NT2/D1 (cell line): ENCODE data around the gene ADPRM.

ENCODE experiments used
- DNase-seq: peaks from one replicate; pipeline ENCODE4 v3.0.0-alpha.2; 2011; ENCODE audit warnings: low read depth, low spot score
- H3K27me3 ChIP-seq: 2 replicates; pipeline ENCODE4 v1.6.0; 2011; ENCODE audit warnings: mild to moderate bottlenecking; ENCODE audit not compliant: insufficient read length, insufficient read depth
- H3K36me3 ChIP-seq: 2 replicates; pipeline ENCODE4 v1.6.1; 2011; ENCODE audit warnings: mild to moderate bottlenecking, low read length, mixed read lengths; ENCODE audit not compliant: insufficient read depth, insufficient read length
- H3K4me1 ChIP-seq: 2 replicates; pipeline ENCODE4 v1.5.1; 2011; ENCODE audit not compliant: insufficient read depth, insufficient read length
- H3K4me3 ChIP-seq: 2 replicates; pipeline ENCODE4 v1.5.1; 2011; ENCODE audit warnings: low read depth; ENCODE audit not compliant: insufficient read length
- H3K9ac ChIP-seq: 2 replicates; pipeline ENCODE4 v1.6.0; 2011; ENCODE audit warnings: low read depth; ENCODE audit not compliant: insufficient read length
- H3K9me3 ChIP-seq: 2 replicates; pipeline ENCODE4 v1.5.1; 2011; ENCODE audit warnings: mild to moderate bottlenecking, low read length; ENCODE audit not compliant: insufficient read depth
- SUZ12 ChIP-seq: IDR thresholded peaks from 2 replicates; pipeline ENCODE4 v1.6.1; 2011; ENCODE audit not compliant: insufficient read length, insufficient read depth; ENCODE audit errors: extremely low read depth
- YY1 ChIP-seq: IDR thresholded peaks from 2 replicates; pipeline ENCODE4 v1.6.1; 2011; ENCODE audit not compliant: insufficient read length, insufficient read depth
- ZNF274 ChIP-seq: IDR thresholded peaks from 2 replicates; pipeline ENCODE4 v1.6.1; 2011; ENCODE audit warnings: mild to moderate bottlenecking, low read depth, low read length

The ADPRM gene

GRCh38 chr17:10697092-10698081 lies at the start of gene ADPRM, which contains the start of gene SCO1:
Gene ADPRM (plus strand): TSS chr17:10697594. CDS start chr17:10704927, 7,333 bp downstream.
Gene SCO1 (minus strand): TSS chr17:10697533. CDS start chr17:10697507, 26 bp downstream.
- no peaks in the 10 kb centered on the region for H3K4me1 ChIP-seq
- H3K27me3 ChIP-seq: no peaks in the 10 kb centered on the region
- H3K9ac ChIP-seq: peak within 1 kb of the TSS; percentile 97
- no peaks in the 10 kb centered on the region for H3K9me3 ChIP-seq
- peak within 1 kb of the TSS; percentile 98 for H3K4me3 ChIP-seq
- H3K36me3 ChIP-seq: peaks cover 27% of the 10 kb centered on the region
- TF ChIP-seq YY1 (no peak), ZNF274 (no peak), SUZ12 (no peak)
- peak; percentile 84 for DNase-seq

- H3K9me3 ChIP-seq: no peaks in the 10 kb centered on the region
- no peak overlapping the region for H3K9ac ChIP-seq
- H3K4me3 ChIP-seq: no peak overlapping the region
- no peak for DNase-seq
- H3K4me1 ChIP-seq: no peaks in the 10 kb centered on the region
- TF ChIP-seq YY1 (no peak), ZNF274 (no peak), SUZ12 (no peak)
- no peaks in the 10 kb centered on the region for H3K27me3 ChIP-seq
- H3K36me3 ChIP-seq: peaks cover 8% of the 10 kb centered on the region
Observed at GRCh38 chr17:10648381-10648780, 49.0 kb upstream of the ADPRM start.

- DNase-seq: no peak
- H3K36me3 ChIP-seq: peaks cover 8% of the 10 kb centered on the region
- no peak for TF ChIP-seq SUZ12
- no peak for TF ChIP-seq YY1
- TF ChIP-seq ZNF274: no peak
- H3K4me1 ChIP-seq: no peaks in the 10 kb centered on the region
- no peaks in the 10 kb centered on the region for H3K9me3 ChIP-seq
- H3K4me3 ChIP-seq: no peak overlapping the region
- no peaks in the 10 kb centered on the region for H3K27me3 ChIP-seq
- no peak overlapping the region for H3K9ac ChIP-seq
Observed at GRCh38 chr17:10648956-10649355, 48.4 kb upstream of the ADPRM start.

- no peak for DNase-seq
- Histone ChIP-seq H3K4me3 (no peak overlapping the region), H3K4me1 (no peaks in the 10 kb centered on the region), H3K36me3 (peaks cover 4% of the 10 kb centered on the region), H3K27me3 (no peaks in the 10 kb centered on the region), H3K9me3 (no peaks in the 10 kb centered on the region), H3K9ac (no peak overlapping the region)
- no peak for TF ChIP-seq SUZ12
- no peak for TF ChIP-seq YY1
- TF ChIP-seq ZNF274: no peak
Observed at GRCh38 chr17:10649602-10650001, 47.8 kb upstream of the ADPRM start.

- TF ChIP-seq SUZ12 (no peak), YY1 (no peak)
- Histone ChIP-seq H3K27me3 (no peaks in the 10 kb centered on the region), H3K4me1 (no peaks in the 10 kb centered on the region), H3K4me3 (no peak overlapping the region), H3K9me3 (no peaks in the 10 kb centered on the region), H3K36me3 (peaks cover 3% of the 10 kb centered on the region), H3K9ac (no peak overlapping the region)
- DNase-seq: no peak
Observed at GRCh38 chr17:10651927-10652326, 45.5 kb upstream of the ADPRM start.

GRCh38 chr17:10652984-10653659 lies 44.3 kb upstream of the ADPRM start:
- no peaks in the 10 kb centered on the region for H3K9me3 ChIP-seq
- TF ChIP-seq YY1 (no peak), SUZ12 (no peak)
- no peak overlapping the region for H3K9ac ChIP-seq
- no peaks in the 10 kb centered on the region for H3K27me3 ChIP-seq
- no peak for DNase-seq
- no peaks in the 10 kb centered on the region for H3K4me1 ChIP-seq
- no peak overlapping the region for H3K4me3 ChIP-seq
- peaks cover 3% of the 10 kb centered on the region for H3K36me3 ChIP-seq

- H3K36me3 ChIP-seq: peaks cover 3% of the 10 kb centered on the region
- H3K4me1 ChIP-seq: no peaks in the 10 kb centered on the region
- H3K27me3 ChIP-seq: no peaks in the 10 kb centered on the region
- no peak overlapping the region for H3K4me3 ChIP-seq
- no peaks in the 10 kb centered on the region for H3K9me3 ChIP-seq
- no peak for DNase-seq
- H3K9ac ChIP-seq: no peak overlapping the region
- no peak for TF ChIP-seq SUZ12
- no peak for TF ChIP-seq ZNF274
- TF ChIP-seq YY1: no peak
Observed at GRCh38 chr17:10653987-10654386, 43.4 kb upstream of the ADPRM start.
